Measurements from ENCODE around the gene TAL2.

- TF ChIP-seq MAX (IDR thresholded peaks at IDR 0.05) (no peak), TEAD4 (IDR thresholded peaks at IDR 0.05) (no peak), CEBPB (IDR thresholded peaks at IDR 0.05) (no peak), EP300 (IDR thresholded peaks at IDR 0.05; ENCODE audit: borderline replicate concordance) (no peak), TAF1 (IDR thresholded peaks at IDR 0.05; ENCODE audit: low read depth) (no peak), NFIC (IDR thresholded peaks at IDR 0.05) (no peak), FOXM1 (IDR thresholded peaks at IDR 0.05; ENCODE audit: borderline replicate concordance, low read depth) (no peak), TCF12 (IDR thresholded peaks at IDR 0.05; ENCODE audit: low read depth) (no peak), ZBTB7A (IDR thresholded peaks at IDR 0.05; ENCODE audit: low read depth) (no peak)
- TF ChIP-seq, protein P1, sequence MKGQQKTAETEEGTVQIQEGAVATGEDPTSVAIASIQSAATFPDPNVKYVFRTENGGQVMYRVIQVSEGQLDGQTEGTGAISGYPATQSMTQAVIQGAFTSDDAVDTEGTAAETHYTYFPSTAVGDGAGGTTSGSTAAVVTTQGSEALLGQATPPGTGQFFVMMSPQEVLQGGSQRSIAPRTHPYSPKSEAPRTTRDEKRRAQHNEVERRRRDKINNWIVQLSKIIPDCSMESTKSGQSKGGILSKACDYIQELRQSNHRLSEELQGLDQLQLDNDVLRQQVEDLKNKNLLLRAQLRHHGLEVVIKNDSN (IDR thresholded peaks at IDR 0.05) = no peak
Observed at GRCh38 chr9:105651806-105652205, 10.5 kb upstream of the TAL2 start.

Measured in Ishikawa (cell line).